NT2/D1 (cell line): ENCODE measurements around the gene NLRP3.
"Not testable (repeated sequence)": the region's sequence is repeated elsewhere in the genome, so short reads cannot be mapped to it uniquely, and the experiment has no call there.

ENCODE experiments used
- YY1 ChIP-seq: IDR thresholded peaks from 2 replicates; pipeline ENCODE4 v1.6.1; 2011; ENCODE audit not compliant: insufficient read length, insufficient read depth
- ZNF274 ChIP-seq: IDR thresholded peaks from 2 replicates; pipeline ENCODE4 v1.6.1; 2011; ENCODE audit warnings: mild to moderate bottlenecking, low read depth, low read length

GRCh38 chr1:247470942-247471429 is 55.0 kb downstream of the NLRP3 start:
- not testable (repeated sequence) for TF ChIP-seq YY1, ZNF274
